ENCODE results near the gene SIRT3. TPM values are rescaled to one million over a fixed set of nuclear protein-coding genes. Genes with fewer than 3 reads are reported as not detected.

The SIRT3 gene
- total and polyA plus RNA-seq, 4 donors = 9.9 to 17.1 (median 14.6) TPM

DNA sequence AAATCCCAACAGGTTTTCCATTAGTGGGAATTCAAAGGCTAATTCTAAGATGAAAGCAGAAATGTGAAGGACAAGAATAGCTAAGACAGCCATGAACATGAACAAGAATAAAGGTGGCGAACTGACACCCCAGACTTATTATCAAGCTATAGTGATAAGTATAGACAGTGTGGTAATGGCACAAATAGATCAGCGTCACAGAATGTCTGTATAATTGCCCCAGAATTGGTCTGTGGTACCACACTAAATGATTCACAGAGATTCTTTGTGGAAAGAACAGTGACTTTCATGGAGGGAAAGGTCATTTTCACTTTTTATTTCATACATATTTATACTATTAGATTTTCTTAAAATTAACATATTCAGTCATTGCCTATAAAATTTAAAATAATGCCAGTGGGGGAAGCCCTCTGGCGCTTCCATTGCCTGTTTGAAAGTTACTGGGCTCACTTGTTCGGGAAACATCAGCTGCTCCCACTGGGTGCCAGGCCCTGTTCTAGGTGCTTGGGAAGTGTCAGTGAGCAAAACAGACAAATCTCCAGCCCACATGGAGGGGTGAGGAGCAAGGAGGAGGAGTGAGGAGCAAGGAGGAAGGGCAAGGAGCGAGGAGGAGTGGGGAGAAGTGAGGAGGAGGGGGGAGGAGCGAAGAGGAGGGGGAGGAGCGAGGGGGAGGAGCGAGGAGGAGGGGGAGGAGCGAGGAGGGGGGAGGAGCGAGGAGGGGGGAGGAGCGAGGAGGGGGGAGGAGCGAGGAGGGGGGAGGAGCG lies 30.7 kb upstream of the SIRT3 start:
- H3K27ac ChIP-seq (ENCODE audit: low read depth in 1 of 2, low read length in 2 of 2) = no peak overlapping the region
- H3K9ac ChIP-seq (ENCODE audit: low read depth in 1 of 2, low read length in 2 of 2) = no peak overlapping the region
- 85% methylated on average over 5 of the region's 13 CpGs for WGBS
- no peak for TF ChIP-seq ATF3 (IDR thresholded peaks at IDR 0.05)
- TF ChIP-seq HNF4G (IDR thresholded peaks at IDR 0.05) = no peak
- no peak for TF ChIP-seq GABPA (IDR thresholded peaks at IDR 0.05 in 1 of 2, conservative IDR thresholded peaks at IDR 0.05 in 1 of 2)
- TF ChIP-seq FOXA1 (IDR thresholded peaks at IDR 0.05) = no peak
- TF ChIP-seq TAF1 (conservative IDR thresholded peaks at IDR 0.05) = no peak
- no peak overlapping the region for H3K4me3 ChIP-seq (ENCODE audit: low read depth in 1 of 3, low read length in 3 of 3)
- no peaks in the 10 kb centered on the region for H3K27me3 ChIP-seq (ENCODE audit: control insufficient read depth in 4 of 4, insufficient read depth in 4 of 4, low read length in 3 of 4)
- H3K36me3 ChIP-seq (ENCODE audit: control insufficient read depth in 4 of 4, insufficient read depth in 3 of 4, low read depth in 1 of 4, low read length in 3 of 4) = no peaks in the 10 kb centered on the region
- no peak for DNase-seq (ENCODE audit: low spot score)
- H3K4me1 ChIP-seq (ENCODE audit: control insufficient read depth in 4 of 4, insufficient read depth in 4 of 4, low read length in 3 of 4) = peaks cover 0 to 3% (median 0%) of the 10 kb centered on the region in 4 donors
- peaks cover 0 to 1% (median 0%) of the 10 kb centered on the region in 4 donors for H3K9me3 ChIP-seq (ENCODE audit: control insufficient read depth in 4 of 4, low read length in 3 of 4)

GRCh38 chr11:261624-262023 lies 25.5 kb upstream of the SIRT3 start:
- Histone ChIP-seq H3K27ac (ENCODE audit: low read depth in 1 of 2, low read length in 2 of 2) (no peak overlapping the region), H3K36me3 (ENCODE audit: control insufficient read depth in 4 of 4, insufficient read depth in 3 of 4, low read depth in 1 of 4, low read length in 3 of 4) (no peaks in the 10 kb centered on the region), H3K9me3 (ENCODE audit: control insufficient read depth in 4 of 4, low read length in 3 of 4) (peaks cover 0 to 1% (median 0%) of the 10 kb centered on the region in 4 donors), H3K4me1 (ENCODE audit: control insufficient read depth in 4 of 4, insufficient read depth in 4 of 4, low read length in 3 of 4) (no peaks in the 10 kb centered on the region), H3K4me3 (ENCODE audit: low read depth in 1 of 3, low read length in 3 of 3) (no peak overlapping the region), H3K27me3 (ENCODE audit: control insufficient read depth in 4 of 4, insufficient read depth in 4 of 4, low read length in 3 of 4) (no peaks in the 10 kb centered on the region), H3K9ac (ENCODE audit: low read depth in 1 of 2, low read length in 2 of 2) (no peak overlapping the region)
- DNase-seq (ENCODE audit: low spot score) = no peak
- no peak for TF ChIP-seq HNF4A (conservative IDR thresholded peaks at IDR 0.05)
- no peak for TF ChIP-seq REST (IDR thresholded peaks at IDR 0.05)
- TF ChIP-seq SP1 (IDR thresholded peaks at IDR 0.05) = no peak
- TF ChIP-seq TAF1 (conservative IDR thresholded peaks at IDR 0.05) = no peak
- no peak for TF ChIP-seq NR2F2 (IDR thresholded peaks at IDR 0.05)
- no peak for TF ChIP-seq GABPA (IDR thresholded peaks at IDR 0.05 in 1 of 2, conservative IDR thresholded peaks at IDR 0.05 in 1 of 2)
- whole genome bisulfite sequencing = 91% methylated on average over 4 of the region's 4 CpGs

- DNase-seq (ENCODE audit: low spot score) = no peak
- H3K27me3 ChIP-seq (ENCODE audit: control insufficient read depth in 4 of 4, insufficient read depth in 4 of 4, low read length in 3 of 4) = no peaks in the 10 kb centered on the region
- H3K36me3 ChIP-seq (ENCODE audit: control insufficient read depth in 4 of 4, insufficient read depth in 3 of 4, low read depth in 1 of 4, low read length in 3 of 4) = no peaks in the 10 kb centered on the region
- no peak overlapping the region for H3K4me3 ChIP-seq (ENCODE audit: low read depth in 1 of 3, low read length in 3 of 3)
- H3K27ac ChIP-seq (ENCODE audit: low read depth in 1 of 2, low read length in 2 of 2) = no peak overlapping the region
- H3K9me3 ChIP-seq (ENCODE audit: control insufficient read depth in 4 of 4, low read length in 3 of 4) = no peaks in the 10 kb centered on the region
- H3K9ac ChIP-seq (ENCODE audit: low read depth in 1 of 2, low read length in 2 of 2) = no peak overlapping the region
- 80% methylated on average over 10 of the region's 10 CpGs for WGBS
- H3K4me1 ChIP-seq (ENCODE audit: control insufficient read depth in 4 of 4, insufficient read depth in 4 of 4, low read length in 3 of 4) = no peaks in the 10 kb centered on the region
- TF ChIP-seq FOXA2 (IDR thresholded peaks at IDR 0.05) (no peak), GABPA (IDR thresholded peaks at IDR 0.05 in 1 of 2, conservative IDR thresholded peaks at IDR 0.05 in 1 of 2) (no peak), JUND (IDR thresholded peaks at IDR 0.05) (no peak), RXRA (IDR thresholded peaks at IDR 0.05) (no peak), REST (IDR thresholded peaks at IDR 0.05) (no peak), YY1 (IDR thresholded peaks at IDR 0.05) (no peak), ZBTB33 (IDR thresholded peaks at IDR 0.05) (no peak), HNF4G (IDR thresholded peaks at IDR 0.05) (no peak), TAF1 (conservative IDR thresholded peaks at IDR 0.05) (no peak)
- TF ChIP-seq, protein P1, sequence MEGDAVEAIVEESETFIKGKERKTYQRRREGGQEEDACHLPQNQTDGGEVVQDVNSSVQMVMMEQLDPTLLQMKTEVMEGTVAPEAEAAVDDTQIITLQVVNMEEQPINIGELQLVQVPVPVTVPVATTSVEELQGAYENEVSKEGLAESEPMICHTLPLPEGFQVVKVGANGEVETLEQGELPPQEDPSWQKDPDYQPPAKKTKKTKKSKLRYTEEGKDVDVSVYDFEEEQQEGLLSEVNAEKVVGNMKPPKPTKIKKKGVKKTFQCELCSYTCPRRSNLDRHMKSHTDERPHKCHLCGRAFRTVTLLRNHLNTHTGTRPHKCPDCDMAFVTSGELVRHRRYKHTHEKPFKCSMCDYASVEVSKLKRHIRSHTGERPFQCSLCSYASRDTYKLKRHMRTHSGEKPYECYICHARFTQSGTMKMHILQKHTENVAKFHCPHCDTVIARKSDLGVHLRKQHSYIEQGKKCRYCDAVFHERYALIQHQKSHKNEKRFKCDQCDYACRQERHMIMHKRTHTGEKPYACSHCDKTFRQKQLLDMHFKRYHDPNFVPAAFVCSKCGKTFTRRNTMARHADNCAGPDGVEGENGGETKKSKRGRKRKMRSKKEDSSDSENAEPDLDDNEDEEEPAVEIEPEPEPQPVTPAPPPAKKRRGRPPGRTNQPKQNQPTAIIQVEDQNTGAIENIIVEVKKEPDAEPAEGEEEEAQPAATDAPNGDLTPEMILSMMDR (IDR thresholded peaks at IDR 0.05; ENCODE audit: low read depth, low read length, missing input control) = no peak
Observed at GRCh38 chr11:259413-259812, 23.3 kb upstream of the SIRT3 start.
